ENCODE results near the gene UTF1.
"Not testable (repeated sequence)": the region's sequence is repeated elsewhere in the genome, so short reads cannot be mapped to it uniquely, and the experiment has no call there.

UTF1 gene

GRCh38 chr10:133231244-133231945 lies 1.4 kb downstream of the UTF1 start:
- DNase-seq (ENCODE audit: extremely low read depth, low read depth): no peak

GRCh38 chr10:133231946-133232574 lies 2.0 kb downstream of the UTF1 start:
- no peak for TF ChIP-seq CTCF (IDR thresholded peaks at IDR 0.05; ENCODE audit: low read depth, low read length)
- no peak for DNase-seq (ENCODE audit: extremely low read depth, low read depth)

More at GRCh38 chr10:133231244-133231945, 1.4 kb downstream of the UTF1 start:
- TF ChIP-seq CTCF (IDR thresholded peaks at IDR 0.05; ENCODE audit: low read depth, low read length): no peak

- not testable (repeated sequence) for DNase-seq (ENCODE audit: extremely low read depth, low read depth)
These were observed 4.8 kb downstream of the UTF1 start for GRCh38 chr10:133234796-133235195.

GRCh38 chr10:133235265-133235855 lies 5.3 kb downstream of the UTF1 start:
- DNase-seq (ENCODE audit: extremely low read depth, low read depth): no peak

GRCh38 chr10:133235932-133236331 lies 5.9 kb downstream of the UTF1 start:
- DNase-seq (ENCODE audit: extremely low read depth, low read depth): no peak
- TF ChIP-seq CTCF (IDR thresholded peaks at IDR 0.05; ENCODE audit: low read depth, low read length): no peak

More at GRCh38 chr10:133235265-133235855, 5.3 kb downstream of the UTF1 start:
- TF ChIP-seq CTCF (IDR thresholded peaks at IDR 0.05; ENCODE audit: low read depth, low read length): no peak

GRCh38 chr10:133236401-133237240 lies 6.6 kb downstream of the UTF1 start:
- DNase-seq (ENCODE audit: extremely low read depth, low read depth): no peak
- TF ChIP-seq CTCF (IDR thresholded peaks at IDR 0.05; ENCODE audit: low read depth, low read length): no peak

GRCh38 chr10:133237241-133237587 lies 7.2 kb downstream of the UTF1 start:
- TF ChIP-seq CTCF (IDR thresholded peaks at IDR 0.05; ENCODE audit: low read depth, low read length): no peak
- no peak for DNase-seq (ENCODE audit: extremely low read depth, low read depth)
